ELR (cell line): Measurements from ENCODE around the gene C1S.
A peak's percentile ranks its signal among the peaks of the same experiment; 100 is the strongest.

Source experiments
- DNase-seq: peaks from one replicate; pipeline ENCODE4 v3.0.0-alpha.2; 2015; ENCODE audit warnings: low read depth

C1S gene

GRCh38 chr12:7075939-7076338, 15.4 kb downstream of the C1S start:
- peak; percentile 22 for DNase-seq

- no peak for DNase-seq
Measured at GRCh38 chr12:7076493-7076892, 16.0 kb downstream of the C1S start.

- DNase-seq = no peak
Measured at GRCh38 chr12:7078163-7078562, 17.6 kb downstream of the C1S start.

- DNase-seq = peak; percentile 84
Measured at GRCh38 chr12:7079826-7080125, 19.3 kb downstream of the C1S start.

GRCh38 chr12:7081037-7081436, 20.5 kb downstream of the C1S start:
- DNase-seq = no peak

DNA sequence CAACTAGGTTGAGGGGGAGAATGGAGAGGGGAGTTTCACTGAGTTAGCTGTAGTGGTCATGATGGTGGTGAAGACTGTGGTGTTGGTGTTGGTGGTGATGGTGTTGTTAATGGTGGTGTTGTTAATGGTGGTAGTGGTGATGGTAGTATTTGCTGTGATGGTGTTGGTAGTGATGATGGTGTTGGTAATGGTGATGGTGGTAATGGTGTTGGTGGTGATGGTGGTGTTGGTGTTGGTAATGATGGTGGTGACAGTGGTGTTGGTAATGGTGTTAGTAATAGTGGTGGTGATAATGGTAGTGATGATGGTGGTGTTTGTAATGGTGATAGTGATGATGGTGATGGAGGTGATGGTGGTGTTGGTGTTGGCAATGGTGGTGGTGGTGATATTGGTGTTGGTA, 22.6 kb downstream of the C1S start:
- no peak for DNase-seq

DNA sequence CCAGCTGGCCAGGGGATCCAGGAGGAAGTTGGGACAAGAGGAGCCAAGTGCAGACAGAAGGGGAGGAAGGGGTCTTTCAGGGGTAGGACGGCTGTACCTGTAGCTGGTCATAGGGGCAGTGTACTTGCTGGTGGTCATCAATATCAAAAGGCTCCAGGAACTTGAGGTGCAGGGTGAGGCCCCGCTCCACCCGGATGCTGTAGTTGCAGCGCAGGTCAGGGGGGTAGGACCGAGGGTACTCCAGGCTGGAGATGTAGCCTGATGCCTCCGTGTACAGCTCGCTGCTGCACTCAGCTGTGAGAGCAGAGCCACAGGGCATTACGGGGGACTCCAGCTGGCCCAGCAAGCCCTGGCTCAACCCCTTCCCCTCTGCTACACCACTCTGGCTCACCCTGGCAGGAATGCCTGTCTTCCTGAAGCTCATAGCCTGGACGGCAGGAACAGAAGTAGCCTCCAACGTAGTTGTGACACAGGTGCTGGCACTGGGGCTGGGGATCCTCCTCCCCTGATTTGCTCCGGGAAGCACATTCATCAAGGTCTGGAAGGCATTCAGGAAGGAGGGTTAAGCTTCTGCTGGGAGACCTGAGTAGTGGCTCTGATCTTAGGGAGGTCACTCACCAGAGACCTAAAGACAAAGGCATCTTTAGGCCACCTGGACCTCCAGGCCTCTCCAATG, 28.8 kb downstream of the C1S start:
- DNase-seq = no peak

DNA sequence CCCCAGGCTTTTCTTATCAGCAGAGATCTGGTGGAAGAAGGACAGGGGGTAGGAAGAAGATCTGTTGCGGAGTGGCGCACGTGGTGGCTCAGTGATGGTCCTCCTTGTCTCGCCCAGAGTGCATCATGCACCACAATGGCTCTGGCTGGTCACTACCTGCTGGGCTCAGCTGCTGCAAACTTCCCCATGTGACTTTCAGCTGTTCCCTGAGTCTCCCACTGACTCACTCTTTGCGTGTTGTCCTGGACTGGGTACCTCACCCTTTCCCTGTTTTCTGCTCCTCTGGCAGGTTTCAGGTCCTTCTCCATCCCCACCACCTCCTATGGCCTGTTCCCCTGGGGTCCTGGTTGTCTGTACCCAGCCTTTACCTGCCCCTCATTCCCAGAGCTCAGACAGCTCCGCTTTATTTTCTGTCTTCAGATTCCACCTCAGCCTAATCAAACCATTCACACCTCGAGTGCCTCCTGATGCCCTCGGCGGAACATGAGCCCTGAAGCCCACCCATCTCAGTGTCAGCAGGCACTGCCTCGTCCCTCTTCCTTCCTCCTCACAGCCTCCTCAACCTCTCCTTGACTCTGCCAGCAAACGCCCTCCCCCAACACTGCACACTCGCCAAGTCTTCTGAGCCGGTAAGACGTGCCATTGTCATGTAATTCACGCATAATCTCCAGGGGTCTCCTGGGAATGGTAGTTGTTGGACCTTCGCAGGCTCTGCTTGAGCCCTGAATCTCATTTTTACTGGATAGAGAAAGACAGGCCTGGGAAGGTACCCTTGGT, 29.9 kb downstream of the C1S start:
- DNase-seq = no peak

DNA sequence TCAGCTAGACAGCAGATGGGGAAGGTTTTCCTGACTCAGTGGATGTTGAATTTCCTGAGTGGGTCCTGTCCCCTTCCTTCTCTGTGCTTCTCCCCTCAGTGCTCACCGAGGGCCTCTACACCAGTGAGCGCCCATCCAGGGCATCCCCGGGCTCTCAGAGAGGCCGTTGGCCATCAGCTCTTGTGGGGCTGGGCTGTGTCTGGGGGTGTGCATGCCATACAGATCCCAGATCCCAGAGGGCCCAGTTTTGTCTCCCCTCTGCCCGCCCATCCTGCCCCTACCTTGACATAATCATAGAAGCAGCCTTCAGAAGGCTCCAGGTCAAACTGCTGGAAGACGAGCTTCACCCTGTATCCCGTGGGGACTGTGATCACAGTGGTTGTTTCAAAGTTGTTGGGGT, 30.7 kb downstream of the C1S start:
- no peak for DNase-seq

GRCh38 chr12:7091660-7092228, 31.2 kb downstream of the C1S start:
- DNase-seq = no peak

DNA sequence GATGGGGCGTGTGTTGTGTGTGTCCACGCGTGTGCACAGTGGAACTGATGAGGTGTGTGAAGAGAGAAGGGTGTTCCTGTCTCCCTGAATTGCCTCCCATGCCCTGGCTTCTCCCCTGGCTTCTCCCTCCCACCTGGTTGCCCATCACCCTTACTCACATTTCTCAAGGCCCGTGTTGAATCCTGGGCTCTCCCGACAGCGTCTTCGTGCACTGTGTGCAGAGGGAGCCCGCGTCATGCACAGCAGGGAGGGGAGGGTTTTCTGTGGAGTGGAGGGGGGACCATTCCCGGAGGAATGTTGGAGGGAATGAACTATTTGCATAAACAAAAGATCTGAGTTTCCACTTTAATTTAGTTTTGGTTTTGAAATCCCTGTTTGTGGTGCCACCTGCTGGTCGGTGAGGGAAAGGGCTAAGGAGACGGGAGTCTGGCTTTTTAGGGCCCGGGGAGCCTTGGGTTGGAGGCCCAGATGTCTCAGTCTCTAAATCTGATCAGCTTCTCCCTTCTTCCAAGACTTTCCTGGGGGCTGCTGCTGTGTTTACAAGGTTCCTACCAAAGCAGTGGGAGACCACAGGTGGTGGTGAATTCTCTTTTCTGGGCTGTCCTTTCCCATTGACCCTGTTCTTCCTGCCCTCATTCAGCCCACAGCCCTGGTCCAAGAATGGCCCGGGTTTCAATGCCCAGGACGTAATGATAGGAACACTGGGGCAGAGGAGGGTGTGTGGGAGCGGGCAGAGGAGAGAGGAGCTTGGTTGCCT, 31.9 kb downstream of the C1S start, which contains the start of gene C1R:
C1R (minus strand) TSS at position 217 of the 757 bp plus-strand sequence; CDS start at position 160, 57 bp downstream.
- peak; percentile 78 for DNase-seq

GRCh38 chr12:7092986-7093460, 32.5 kb downstream of the C1S start:
- no peak for DNase-seq

- no peak for DNase-seq
Measured at GRCh38 chr12:7093486-7093885, 33.0 kb downstream of the C1S start.

- DNase-seq = no peak
Measured at GRCh38 chr12:7093892-7094291, 33.4 kb downstream of the C1S start.

- DNase-seq = no peak
Measured at GRCh38 chr12:7096006-7096932, 35.8 kb downstream of the C1S start.

GRCh38 chr12:7096979-7097378, 36.5 kb downstream of the C1S start:
- no peak for DNase-seq

DNA sequence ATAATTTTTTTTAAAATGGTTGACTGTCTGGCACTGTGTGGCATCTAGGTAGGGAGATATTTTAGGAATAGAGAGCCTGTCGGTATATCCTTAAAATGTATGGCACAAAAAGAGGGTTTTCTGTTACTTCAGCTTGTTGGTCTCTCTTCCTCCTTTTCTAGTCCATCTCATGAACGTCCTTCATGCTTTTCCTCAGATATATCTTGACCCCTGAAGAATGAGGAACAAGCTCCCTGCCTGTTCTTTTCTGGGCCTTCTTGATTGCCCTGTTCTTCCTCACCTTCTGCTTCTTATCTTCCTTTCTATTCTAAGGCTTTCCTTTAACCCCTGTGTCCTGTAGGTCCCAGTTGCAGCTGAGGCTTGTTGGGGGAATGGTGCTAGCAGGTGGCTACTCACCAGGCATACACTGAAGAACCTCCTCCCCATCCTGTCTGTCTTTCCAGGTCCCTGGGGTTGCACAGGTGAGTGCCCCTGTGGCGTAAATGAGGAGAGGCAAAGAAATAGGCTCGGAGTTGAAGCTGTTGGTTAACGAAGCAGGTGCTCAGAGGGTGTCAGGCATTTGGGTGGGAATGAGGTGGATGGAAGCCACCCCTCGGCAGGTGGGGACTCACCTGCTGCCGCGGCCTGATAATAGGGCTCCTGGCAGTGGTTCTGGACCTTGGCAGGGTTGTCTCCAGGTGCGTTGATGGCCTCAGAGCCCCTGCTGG, 38.9 kb downstream of the C1S start:
- no peak for DNase-seq

DNA sequence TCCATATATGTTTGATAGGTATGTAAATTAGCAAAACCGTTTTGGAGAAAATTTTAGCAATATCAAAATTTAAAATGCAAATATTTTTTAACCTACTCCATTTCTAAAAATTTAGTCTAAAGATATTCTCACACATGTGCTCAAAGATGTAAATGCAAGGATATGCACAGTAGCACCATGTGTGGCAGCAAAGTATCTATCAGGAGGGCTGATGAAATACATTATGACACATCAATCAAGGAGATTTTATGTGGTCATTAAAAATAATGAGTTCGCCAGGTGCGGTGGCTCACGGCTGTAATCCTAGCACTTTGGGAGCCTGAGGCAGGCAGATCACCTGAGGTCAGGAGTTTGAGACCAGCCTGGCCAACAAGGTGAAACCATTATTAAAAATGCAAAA, 39.7 kb downstream of the C1S start:
- no peak for DNase-seq

DNA sequence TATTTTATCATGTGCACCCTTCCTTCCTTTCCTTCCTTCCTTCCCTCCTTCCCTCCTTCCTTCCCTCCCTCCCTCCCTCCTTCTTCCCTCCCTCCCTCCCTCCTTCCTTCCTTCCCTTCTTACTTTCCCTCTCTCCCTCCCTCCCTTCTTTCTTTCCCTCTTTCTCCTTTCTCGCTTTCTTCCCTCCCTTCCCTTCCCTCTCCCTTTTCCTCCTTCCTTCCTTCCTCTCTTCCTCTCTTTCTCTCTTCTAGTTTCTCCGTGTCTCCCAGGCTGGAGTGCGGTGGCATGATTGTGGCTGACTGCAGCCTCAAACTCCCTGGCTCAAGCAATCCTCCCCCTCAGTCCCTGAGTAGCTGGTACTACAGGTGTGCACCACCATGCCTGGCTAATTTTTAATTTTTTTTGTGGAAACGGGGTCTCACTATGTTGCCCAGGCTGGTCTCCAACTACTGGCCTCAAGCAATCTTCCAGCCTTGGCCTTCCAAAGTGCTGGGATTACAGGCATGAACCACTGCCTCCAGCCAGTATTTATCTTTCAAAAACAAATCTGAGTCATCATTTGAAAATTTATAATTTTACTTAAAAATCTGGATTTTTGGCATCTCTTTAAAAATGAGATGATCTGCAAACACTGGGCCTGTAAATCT, 40.7 kb downstream of the C1S start:
- DNase-seq = no peak

DNA sequence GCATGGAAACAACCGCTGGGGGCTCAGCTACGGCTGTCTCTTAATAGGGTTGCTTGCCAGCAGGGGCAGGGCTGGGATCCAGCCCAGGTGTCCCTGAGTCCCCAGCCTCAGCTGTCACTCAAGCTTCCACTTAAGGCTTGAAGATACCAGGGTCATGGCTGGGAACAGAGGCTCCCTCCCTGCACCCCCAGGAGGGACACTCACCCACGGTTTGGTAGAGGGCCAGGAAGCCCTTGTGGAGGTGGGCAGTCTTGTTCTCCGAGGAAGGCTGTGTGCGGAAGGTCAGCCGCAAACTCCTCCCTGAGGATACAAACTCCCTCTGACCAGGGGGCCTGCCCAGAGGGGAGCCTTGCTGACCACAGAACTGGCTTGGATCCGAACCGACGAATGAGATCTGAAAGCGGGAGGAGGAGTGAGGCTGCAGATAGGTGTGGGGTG, 41.2 kb downstream of the C1S start:
- no peak for DNase-seq
